Prostate gland (tissue), 2 donors: ENCODE data around the gene GIPC2. TPM values are rescaled to one million over a fixed set of nuclear protein-coding genes. Genes with fewer than 3 reads are reported as not detected.

Experiments used
- DNase-seq: peaks from one replicate; pipeline ENCODE4 v3.0.0-alpha.2; 2019; ENCODE audit warnings: low spot score
- H3K27ac ChIP-seq, 2 donors: fragments of 200-600 bp; sonication (generic); 2 replicates each; pipeline ENCODE4 v1.5.1; 2017 to 2019
- H3K27me3 ChIP-seq: fragments of 200-600 bp; sonication (generic); replicated peaks from 2 replicates; pipeline ENCODE4 v1.5.1; 2019; ENCODE audit not compliant: insufficient read depth
- H3K36me3 ChIP-seq, 2 donors: fragments of 200-600 bp; sonication (generic); 1 replicate in 1 of 2; 2 replicates in 1 of 2; pipeline versions ENCODE4 v1.5.1 to v1.8.1; 2017 to 2019
- H3K4me1 ChIP-seq: fragments of 200-600 bp; sonication (generic); replicated peaks from 2 replicates; pipeline ENCODE4 v1.5.1; 2019
- H3K4me3 ChIP-seq, 2 donors: fragments of 200-600 bp; sonication (generic); 2 replicates each; pipeline ENCODE4 v1.5.1; 2017 to 2019
- H3K9me3 ChIP-seq: fragments of 200-600 bp; sonication (generic); 2 replicates; pipeline ENCODE4 v1.5.1; 2017
- CTCF ChIP-seq, 4 experiments: fragments of 200-600 bp in 2 of 4; fragments of 450-650 bp in 2 of 4; sonication (generic) in 2 of 4; IDR thresholded peaks; 1 replicate in 3 of 4; 2 replicates in 1 of 4; pipeline ENCODE4 v1.5.1; 2016 to 2019; ENCODE audit warnings: antibody characterized with exemption in 4 of 4, mild to moderate bottlenecking in 2 of 4, moderate library complexity in 2 of 4
- POLR2A ChIP-seq: fragments of 450-650 bp; IDR thresholded peaks from one replicate; pipeline ENCODE4 v1.6.1; 2016; ENCODE audit warnings: antibody characterized with exemption, mild to moderate bottlenecking
- POLR2AphosphoS5 ChIP-seq: sonication (generic); formaldehyde crosslinking; IDR thresholded peaks from one replicate; pipeline ENCODE4 v1.6.1; 2017; ENCODE audit warnings: antibody characterized with exemption
- WGBS: methylation state at CpG from one replicate; pipeline ENCODE4 v1.1.5; 2018; 5-methylcytosine and 5-hydroxymethylcytosine counted together
- intact Hi-C: fragments of 100-400 bp; cut with DNase I; formaldehyde crosslinking; loops from one replicate; pipeline ENCODE4 v1.14.2; 2022
- total RNA-seq, 2 donors: library from RNA; depleted of rRNA; stranded (reverse); fragments of >200 nt; gene quantifications; one replicate each; pipeline ENCODE4 v1.1.0, GENCODE V29; 2016

GIPC2 gene
- total RNA-seq, 2 donors from 2014 or later, result 2.0 to 2.2 TPM

- Histone ChIP-seq H3K9me3 (no peaks in the 10 kb centered on the region), H3K27me3 (no peaks in the 10 kb centered on the region), H3K4me3 (peak within 1 kb of the TSS; percentile 33 to 35), H3K4me1 (no peaks in the 10 kb centered on the region), H3K36me3 (no peaks in the 10 kb centered on the region), H3K27ac (peak within 1 kb of the TSS; percentile 83 to 87)
- intact Hi-C loops, result loop anchor here (1.0 kb wide), 1 partner anchor 26 kb away; the partner anchor contains the start of gene FUBP1
- DNase-seq, result peak; percentile 83
- TF ChIP-seq CTCF (IDR thresholded peaks at IDR 0.05) (no peak), POLR2AphosphoS5 (peak; percentile 98), POLR2A (peak; percentile 95)
- WGBS, result 18% methylated on average over 12 of the region's 12 CpGs
These were observed 40.9 kb upstream of the GIPC2 start, which contains the start of gene DNAJB4 for GRCh38 chr1:78004719-78005447. Gene DNAJB4, plus strand, starts transcription at chr1:78004939. Its CDS starts 172 bp downstream, at chr1:78005111.

GRCh38 chr1:78005448-78005722, 40.4 kb upstream of the GIPC2 start:
- H3K27me3 ChIP-seq, result no peaks in the 10 kb centered on the region
- WGBS, result 2% methylated on average over 1 of the region's 1 CpG
- H3K27ac ChIP-seq, result peak overlapping the region; percentile 83 to 87
- intact Hi-C loops, result no loop called here
- H3K9me3 ChIP-seq, result no peaks in the 10 kb centered on the region
- DNase-seq, result no peak
- H3K4me1 ChIP-seq, result no peaks in the 10 kb centered on the region
- H3K4me3 ChIP-seq, result peak overlapping the region; percentile 33 to 35
- no peaks in the 10 kb centered on the region for H3K36me3 ChIP-seq
- TF ChIP-seq POLR2AphosphoS5 (no peak), CTCF (IDR thresholded peaks at IDR 0.05) (no peak), POLR2A (no peak)

GRCh38 chr1:78005755-78006154, 40.0 kb upstream of the GIPC2 start:
- Histone ChIP-seq H3K4me1 (no peaks in the 10 kb centered on the region), H3K9me3 (no peaks in the 10 kb centered on the region), H3K27me3 (no peaks in the 10 kb centered on the region), H3K36me3 (no peaks in the 10 kb centered on the region), H3K27ac (peak overlapping the region; percentile 83 to 87), H3K4me3 (peak overlapping the region; percentile 33 to 35)
- 4% methylated on average over 1 of the region's 1 CpG for WGBS
- peak; percentile 35 for DNase-seq
- intact Hi-C loops, result no loop called here
- peak; percentile 67 for TF ChIP-seq POLR2AphosphoS5
- TF ChIP-seq POLR2A, result no peak

GRCh38 chr1:78006521-78006920, 39.2 kb upstream of the GIPC2 start:
- no peaks in the 10 kb centered on the region for H3K9me3 ChIP-seq
- no peaks in the 10 kb centered on the region for H3K27me3 ChIP-seq
- peak overlapping the region in 1 of 2 donors; percentile 35 for H3K4me3 ChIP-seq
- H3K4me1 ChIP-seq, result no peaks in the 10 kb centered on the region
- H3K36me3 ChIP-seq, result no peaks in the 10 kb centered on the region
- H3K27ac ChIP-seq, result peak overlapping the region; percentile 83 to 87
- TF ChIP-seq CTCF (IDR thresholded peaks at IDR 0.05), result no peak
- TF ChIP-seq POLR2A, result no peak
- no peak for TF ChIP-seq POLR2AphosphoS5
- intact Hi-C loops, result no loop called here
- DNase-seq, result no peak

GRCh38 chr1:78007677-78008341, 38.0 kb upstream of the GIPC2 start:
- WGBS, result 90% methylated on average over 4 of the region's 4 CpGs
- H3K4me3 ChIP-seq, result no peak overlapping the region
- H3K27me3 ChIP-seq, result no peaks in the 10 kb centered on the region
- H3K4me1 ChIP-seq, result no peaks in the 10 kb centered on the region
- TF ChIP-seq POLR2A, result no peak
- TF ChIP-seq CTCF (IDR thresholded peaks at IDR 0.05), result no peak
- no peak for TF ChIP-seq POLR2AphosphoS5
- H3K27ac ChIP-seq, result no peak overlapping the region
- DNase-seq, result no peak
- H3K36me3 ChIP-seq, result no peaks in the 10 kb centered on the region
- no peaks in the 10 kb centered on the region for H3K9me3 ChIP-seq
- intact Hi-C loops, result no loop called here
